Endothelial cell of umbilical vein (primary cell): ENCODE measurements around the gene SEC31A. TPM values are rescaled to one million over a fixed set of nuclear protein-coding genes. Genes with fewer than 3 reads are reported as not detected.

Experiments
- BruUV-seq: library from RNA; stranded (reverse); fragments of 400-500 nt; replicated peaks from 2 replicates; lab custom pipeline; 2021; lab: Mats Ljungman, UMichigan
- CTCF ChIA-PET: fragments of 300-600, 350-600 bp; sonication (Branson Sonifier 250); formaldehyde crosslinking; loops from one replicate; lab custom pipeline; 2021; ENCODE audit warnings: antibody characterized with exemption, inconsistent platforms; lab: Charles Lee
- POLR2A ChIA-PET: fragments of 300-600, 350-600 bp; sonication (Branson Sonifier 250); formaldehyde crosslinking; loops from one replicate; lab custom pipeline; 2021; ENCODE audit warnings: antibody characterized with exemption, inconsistent platforms; lab: Charles Lee
- DNase-seq: peaks from one replicate; pipeline ENCODE4 v3.0.0-alpha.2; 2011; ENCODE audit warnings: low read depth, low spot score
- FAIRE-seq: peaks from 2 replicates; lab custom pipeline; 2011; peaks lifted over from hg19 to GRCh38; lab: Jason Lieb, UNC
- H2AFZ ChIP-seq: 2 replicates; pipeline ENCODE4 v1.6.0; 2012; ENCODE audit warnings: low read depth, low read length, control low read depth, inconsistent platforms
- H3K27ac ChIP-seq: 2 replicates; pipeline ENCODE4 v1.5.1; 2011; ENCODE audit warnings: low read depth, mild to moderate bottlenecking, control low read depth, low read length, moderate library complexity; ENCODE audit not compliant: insufficient read depth
- H3K27me3 ChIP-seq, 2 experiments: 2 replicates each; pipeline versions ENCODE4 v1.6.0 to v1.6.1; 2011; ENCODE audit warnings: low read length in 2 of 2, mixed read lengths in 1 of 2; ENCODE audit not compliant: control insufficient read depth in 2 of 2, insufficient read depth in 2 of 2
- H3K36me3 ChIP-seq, 2 experiments: 2 replicates in 1 of 2; 3 replicates in 1 of 2; pipeline ENCODE4 v1.5.1; 2011; ENCODE audit warnings: low read length in 2 of 2, mild to moderate bottlenecking in 1 of 2, moderate library complexity in 1 of 2; ENCODE audit not compliant: control insufficient read depth in 2 of 2, insufficient read depth in 2 of 2; ENCODE audit errors: extremely low read depth in 1 of 2
- H3K4me1 ChIP-seq: 3 replicates; pipeline ENCODE4 v1.5.1; 2011; ENCODE audit warnings: mild to moderate bottlenecking, low read length; ENCODE audit not compliant: control insufficient read depth, insufficient read depth; ENCODE audit errors: extremely low read depth
- H3K4me2 ChIP-seq: 2 replicates; pipeline ENCODE4 v1.6.1; 2011; ENCODE audit warnings: low read length, control low read depth, mixed read lengths; ENCODE audit not compliant: insufficient read depth
- H3K4me3 ChIP-seq, 3 experiments: fragments of 200-600 bp in 1 of 3; sonication (generic), shearing (Covaris generic) in 1 of 3; replicated peaks in 1 of 3; 2 replicates each; pipeline ENCODE4 v1.5.1; 2011 to 2016; ENCODE audit warnings: control low read depth in 3 of 3, low read length in 3 of 3, mild to moderate bottlenecking in 2 of 3, inconsistent platforms in 1 of 3, low read depth in 1 of 3, moderate library complexity in 1 of 3; ENCODE audit not compliant: insufficient read depth in 1 of 3
- H3K79me2 ChIP-seq: 2 replicates; pipeline ENCODE4 v1.6.0; 2012; ENCODE audit warnings: low read length, inconsistent platforms; ENCODE audit not compliant: control insufficient read depth, insufficient read depth
- H3K9ac ChIP-seq: replicated peaks from 2 replicates; pipeline ENCODE3; 2011; ENCODE audit warnings: low read length, control low read depth; ENCODE audit not compliant: insufficient read depth; ENCODE audit errors: extremely low read depth
- H3K9me1 ChIP-seq: replicated peaks from 3 replicates; pipeline ENCODE4 v1.6.0; 2011; ENCODE audit warnings: mild to moderate bottlenecking, low read length; ENCODE audit not compliant: control insufficient read depth, insufficient read depth; ENCODE audit errors: extremely low read depth
- H3K9me3 ChIP-seq: replicated peaks from 2 replicates; pipeline ENCODE4 v1.5.1; 2012; ENCODE audit warnings: low read length, inconsistent platforms; ENCODE audit not compliant: control insufficient read depth, insufficient read depth
- H4K20me1 ChIP-seq: replicated peaks from 2 replicates; pipeline ENCODE3; 2011; ENCODE audit warnings: mild to moderate bottlenecking, low read length; ENCODE audit not compliant: control insufficient read depth, insufficient read depth; ENCODE audit errors: extremely low read depth
- CTCF ChIP-seq, 2 donors: IDR thresholded peaks; 1 replicate in 1 of 2; 2 replicates in 1 of 2; pipeline ENCODE4 v1.5.1; 2011; ENCODE audit warnings: low read length in 2 of 2, mild to moderate bottlenecking in 2 of 2, moderate library complexity in 2 of 2, control low read depth in 1 of 2, inconsistent platforms in 1 of 2, low read depth in 1 of 2; ENCODE audit not compliant: insufficient read depth in 1 of 2; ENCODE audit errors: extremely low read depth in 1 of 2
- EZH2 ChIP-seq: IDR thresholded peaks from 2 replicates; pipeline ENCODE4 v1.6.1; 2012; ENCODE audit warnings: borderline replicate concordance, low read depth, mild to moderate bottlenecking, moderate library complexity, low read length, inconsistent platforms; ENCODE audit not compliant: severe bottlenecking
- FOS ChIP-seq: IDR thresholded peaks from 2 replicates; pipeline ENCODE4 v1.6.1; 2011; ENCODE audit warnings: mild to moderate bottlenecking, low read length, moderate library complexity, borderline replicate concordance; ENCODE audit not compliant: insufficient read depth
- GATA2 ChIP-seq: IDR thresholded peaks from 2 replicates; pipeline ENCODE4 v1.7.0; 2011; ENCODE audit warnings: low read depth, mild to moderate bottlenecking, moderate library complexity, mixed read lengths, low read length; ENCODE audit not compliant: insufficient read length, insufficient read depth
- JUN ChIP-seq: IDR thresholded peaks from 2 replicates; pipeline ENCODE4 v1.6.1; 2011; ENCODE audit warnings: borderline replicate concordance, low read depth; ENCODE audit not compliant: insufficient read length, insufficient read depth
- MAX ChIP-seq: IDR thresholded peaks from 2 replicates; pipeline ENCODE4 v1.6.1; 2011; ENCODE audit not compliant: insufficient read depth, insufficient read length
- MYC ChIP-seq: IDR thresholded peaks from one replicate; pipeline ENCODE4 v1.6.1; 2011; ENCODE audit warnings: mild to moderate bottlenecking, low read depth, low read length
- POLR2A ChIP-seq: IDR thresholded peaks from 2 replicates; pipeline ENCODE4 v1.6.1; 2012; ENCODE audit warnings: low read depth, mild to moderate bottlenecking, control low read depth, low read length
- POLR2AphosphoS5 ChIP-seq: IDR thresholded peaks from 2 replicates; pipeline ENCODE4 v1.6.1; 2012; ENCODE audit warnings: low read depth, mild to moderate bottlenecking, control low read depth, low read length, moderate library complexity; ENCODE audit not compliant: insufficient read depth
- dilution Hi-C: fragments of 300-500 bp; cut with MboI; formaldehyde crosslinking; loops from one replicate; pipeline ENCODE4 v1.15.0; 2019; ENCODE audit warnings: low sequenced_read_pairs; ENCODE audit not compliant: extremely low pct_ligation_motif_present
- intact Hi-C: fragments of 100-400 bp; cut with micrococcal nuclease; formaldehyde crosslinking; loops from one replicate; pipeline ENCODE4 v1.10.0; 2022
- polyA plus RNA-seq, 4 experiments: library from polyadenylated mRNA; depleted of rRNA in 3 of 4; stranded (reverse) in 3 of 4; unstranded in 1 of 4; fragments of >200 nt; gene quantifications; 2 replicates each; pipeline versions ENCODE4 v1.2.1 to v1.2.3, GENCODE V29; 2011 to 2012; ENCODE audit warnings: missing spikeins in 1 of 4
- total RNA-seq: library from RNA; stranded (reverse); gene quantifications from 2 replicates; pipeline ENCODE4 v1.2.3, GENCODE V29; 2021

SEC31A gene
- total and polyA plus RNA-seq, 2 donors (not counting 3 experiments of a cell fraction or from before 2014, with no cell fraction given), result 226 to 301 TPM

GRCh38 chr4:82868572-82868971 lies 22.4 kb downstream of the SEC31A start:
- Histone ChIP-seq H3K9ac (no peak overlapping the region), H3K27ac (no peak overlapping the region), H3K9me1 (no peaks in the 10 kb centered on the region), H3K79me2 (peaks cover 30% of the 10 kb centered on the region), H3K27me3 (no peaks in the 10 kb centered on the region), H3K9me3 (no peaks in the 10 kb centered on the region), H3K36me3 (peaks cover 23 to 39% of the 10 kb centered on the region in 2 experiments), H3K4me3 (no peak overlapping the region), H3K4me2 (no peak overlapping the region), H3K4me1 (peaks cover 20% of the 10 kb centered on the region), H2AFZ (no peak overlapping the region), H4K20me1 (no peaks in the 10 kb centered on the region)
- POLR2A ChIA-PET, result no interaction called here
- CTCF ChIA-PET, result no interaction called here
- FAIRE-seq (no peak), DNase-seq (no peak)
- intact Hi-C loops (no loop called here), dilution Hi-C loops (no loop called here)
- no TSS peak for BruUV-seq
- TF ChIP-seq GATA2 (no peak), POLR2A (no peak), CTCF (IDR thresholded peaks at IDR 0.05; ENCODE audit: extremely low read depth in 1 of 2, insufficient read depth in 1 of 2, low read depth in 1 of 2, low read length in 2 of 2) (no peak), MAX (no peak), FOS (no peak), JUN (no peak), EZH2 (no peak), POLR2AphosphoS5 (no peak), MYC (no peak)
